Smooth muscle cell of the brain vasculature (primary cell): Measurements from ENCODE around the gene COX4I1.

Source experiments
- DNase-seq: peaks from one replicate; pipeline ENCODE4 v3.0.0-alpha.2; 2012; ENCODE audit warnings: low read depth, low spot score

COX4I1 gene

GRCh38 chr16:85767531-85767930 lies 32.0 kb upstream of the COX4I1 start:
- DNase-seq, result no peak

- no peak for DNase-seq
Observed at GRCh38 chr16:85768199-85768598, 31.3 kb upstream of the COX4I1 start.

- no peak for DNase-seq
Observed at GRCh38 chr16:85770741-85771140, 28.8 kb upstream of the COX4I1 start.

GRCh38 chr16:85773044-85773443 lies 26.5 kb upstream of the COX4I1 start:
- no peak for DNase-seq

- no peak for DNase-seq
Observed at GRCh38 chr16:85774136-85774535, 25.4 kb upstream of the COX4I1 start.

GRCh38 chr16:85774811-85775210 lies 24.7 kb upstream of the COX4I1 start:
- DNase-seq, result no peak

GRCh38 chr16:85777583-85778310 lies 21.7 kb upstream of the COX4I1 start:
- DNase-seq, result no peak

GRCh38 chr16:85778873-85779272 lies 20.6 kb upstream of the COX4I1 start:
- DNase-seq, result no peak

- no peak for DNase-seq
Observed at GRCh38 chr16:85780281-85780680, 19.2 kb upstream of the COX4I1 start.

GRCh38 chr16:85781156-85781555 lies 18.3 kb upstream of the COX4I1 start:
- DNase-seq, result no peak

- DNase-seq, result no peak
Observed at GRCh38 chr16:85781695-85782370, 17.7 kb upstream of the COX4I1 start.

- DNase-seq, result no peak
Observed at GRCh38 chr16:85782451-85782850, 17.0 kb upstream of the COX4I1 start.

- no peak for DNase-seq
Observed at GRCh38 chr16:85783441-85783840, 16.1 kb upstream of the COX4I1 start.

- no peak for DNase-seq
Observed at GRCh38 chr16:85784813-85785212, 14.7 kb upstream of the COX4I1 start.

- DNase-seq, result no peak
Observed at GRCh38 chr16:85785927-85786326, 13.6 kb upstream of the COX4I1 start.

GRCh38 chr16:85788819-85789218 lies 10.7 kb upstream of the COX4I1 start:
- DNase-seq, result no peak

GRCh38 chr16:85789773-85790172 lies 9.7 kb upstream of the COX4I1 start:
- no peak for DNase-seq

GRCh38 chr16:85793662-85794298 lies 5.7 kb upstream of the COX4I1 start:
- DNase-seq, result no peak

- DNase-seq, result no peak
Observed at GRCh38 chr16:85794696-85795095, 4.8 kb upstream of the COX4I1 start.

GRCh38 chr16:85796152-85796551 lies 3.3 kb upstream of the COX4I1 start:
- DNase-seq, result no peak

- no peak for DNase-seq
Observed at GRCh38 chr16:85796599-85796998, 2.9 kb upstream of the COX4I1 start.

- no peak for DNase-seq
Observed at GRCh38 chr16:85798283-85798776, 1.2 kb upstream of the COX4I1 start.
